GM23338 (cell line): ENCODE measurements around the gene DCUN1D4. TPM values are rescaled to one million over a fixed set of nuclear protein-coding genes. Genes with fewer than 3 reads are reported as not detected.
A peak's percentile ranks its signal among the peaks of the same experiment; 100 is the strongest.

Experiments
- ATAC-seq: fragments of 200-7000 bp; cut with Tn5 transposase; 3 replicates; pipeline ENCODE4 v1.9.1; 2020
- DNase-seq: peaks from one replicate; pipeline ENCODE4 v3.0.0-alpha.2; 2015; ENCODE audit warnings: low spot score
- H2AFZ ChIP-seq: fragments of 200-600 bp; sonication (generic); 2 replicates; pipeline ENCODE4 v1.8.0; 2016; ENCODE audit warnings: antibody characterized with exemption, mild to moderate bottlenecking, moderate library complexity
- H3F3A ChIP-seq: fragments of 200-600 bp; sonication (generic); replicated peaks from 2 replicates; pipeline ENCODE4 v1.8.0; 2017; ENCODE audit warnings: antibody characterized with exemption, mixed run types, low read depth
- H3K27ac ChIP-seq: fragments of 200-600 bp; sonication (generic); 2 replicates; pipeline ENCODE4 v1.6.1; 2016; ENCODE audit warnings: low read depth
- H3K27me3 ChIP-seq: fragments of 200-600 bp; sonication (generic); 2 replicates; pipeline ENCODE4 v1.8.0; 2016; ENCODE audit warnings: mild to moderate bottlenecking, mixed run types, moderate library complexity; ENCODE audit not compliant: insufficient read depth
- H3K36me3 ChIP-seq: fragments of 200-600 bp; sonication (generic); 2 replicates; pipeline ENCODE4 v1.8.0; 2016; ENCODE audit warnings: mild to moderate bottlenecking; ENCODE audit not compliant: insufficient read depth
- H3K4me1 ChIP-seq: fragments of 200-600 bp; sonication (generic); 2 replicates; pipeline ENCODE4 v1.8.0; 2016; ENCODE audit warnings: mild to moderate bottlenecking, moderate library complexity; ENCODE audit not compliant: insufficient read depth
- H3K4me2 ChIP-seq: fragments of 200-600 bp; sonication (generic); 2 replicates; pipeline ENCODE4 v1.7.1; 2017; ENCODE audit warnings: mixed run types
- H3K4me3 ChIP-seq: fragments of 200-600 bp; sonication (generic); 2 replicates; pipeline ENCODE4 v1.6.1; 2016; ENCODE audit warnings: mixed run types
- H3K79me2 ChIP-seq: fragments of 200-600 bp; sonication (generic); replicated peaks from 2 replicates; pipeline ENCODE4 v1.8.0; 2017; ENCODE audit warnings: mild to moderate bottlenecking; ENCODE audit not compliant: insufficient read depth
- H3K9me2 ChIP-seq: fragments of 200-600 bp; sonication (generic); 2 replicates; pipeline ENCODE4 v1.8.0; 2017; ENCODE audit not compliant: insufficient read depth
- H4K20me1 ChIP-seq: fragments of 200-600 bp; sonication (generic); replicated peaks from 2 replicates; pipeline ENCODE4 v1.8.0; 2017; ENCODE audit warnings: mild to moderate bottlenecking; ENCODE audit not compliant: insufficient read depth
- H3K27ac Mint-ChIP-seq: 2 replicates; pipeline ENCODE4 v1.8.0; 2020; ENCODE audit warnings: inconsistent platforms, mild to moderate bottlenecking, moderate library complexity, mixed read lengths
- H3K27me3 Mint-ChIP-seq: 3 replicates; pipeline ENCODE4 v1.8.0; 2022; ENCODE audit warnings: low read depth, mild to moderate bottlenecking, moderate library complexity, mixed read lengths, inconsistent platforms; ENCODE audit not compliant: insufficient read depth, poor library complexity
- H3K36me3 Mint-ChIP-seq: 3 replicates; pipeline ENCODE4 v1.8.0; 2021; ENCODE audit warnings: low read depth, mild to moderate bottlenecking, inconsistent platforms, moderate library complexity, mixed read lengths
- H3K4me1 Mint-ChIP-seq: 3 replicates; pipeline ENCODE4 v1.8.0; 2020; ENCODE audit warnings: mild to moderate bottlenecking, inconsistent platforms, mixed read lengths
- H3K4me3 Mint-ChIP-seq: 3 replicates; pipeline ENCODE4 v1.8.0; 2021; ENCODE audit warnings: moderate library complexity, mild to moderate bottlenecking, inconsistent platforms, mixed read lengths
- H3K9me3 Mint-ChIP-seq: 3 replicates; pipeline ENCODE4 v1.8.0; 2020; ENCODE audit warnings: moderate library complexity, mild to moderate bottlenecking, inconsistent platforms, mixed read lengths
- CREB1 ChIP-seq: fragments of 250-450 bp; sonication (Bioruptor Pico); IDR thresholded peaks from 2 replicates; pipeline ENCODE4 v1.5.0; 2020; ENCODE audit warnings: low read depth, mild to moderate bottlenecking, moderate library complexity
- EZH2 ChIP-seq: fragments of 200-600 bp; sonication (generic); IDR thresholded peaks from one replicate; pipeline ENCODE4 v1.8.0; 2017; ENCODE audit warnings: antibody characterized with exemption, mild to moderate bottlenecking, low read depth; ENCODE audit not compliant: unreplicated experiment
- EZH2phosphoT487 ChIP-seq: fragments of 200-600 bp; sonication (generic); IDR thresholded peaks from one replicate; pipeline ENCODE4 v1.8.1; 2018; ENCODE audit warnings: antibody characterized with exemption; ENCODE audit not compliant: unreplicated experiment
- JUNB ChIP-seq: IDR thresholded peaks from one replicate; pipeline ENCODE4 v1.6.1; 2016; ENCODE audit warnings: antibody characterized with exemption; ENCODE audit not compliant: unreplicated experiment
- NANOG ChIP-seq: IDR thresholded peaks from 2 replicates; pipeline ENCODE4 v1.6.1; 2016; ENCODE audit warnings: antibody characterized with exemption, borderline replicate concordance
- REST ChIP-seq: IDR thresholded peaks from one replicate; pipeline ENCODE4 v1.6.1; 2018; ENCODE audit warnings: antibody characterized with exemption; ENCODE audit not compliant: unreplicated experiment
- STAT1 ChIP-seq: IDR thresholded peaks from one replicate; pipeline ENCODE4 v1.6.1; 2016; ENCODE audit warnings: antibody characterized with exemption; ENCODE audit not compliant: unreplicated experiment
- ZNF114 ChIP-seq: fragments of 250-450 bp; sonication (Bioruptor Pico); IDR thresholded peaks from 2 replicates; pipeline ENCODE4 v1.5.0; 2020; ENCODE audit warnings: mild to moderate bottlenecking, moderate library complexity
- ZNF331 ChIP-seq: fragments of 250-450 bp; sonication (Bioruptor Pico); IDR thresholded peaks from 2 replicates; pipeline ENCODE4 v1.5.0; 2020; ENCODE audit warnings: low read depth, mild to moderate bottlenecking, moderate library complexity
- polyA plus RNA-seq: library from polyadenylated mRNA; unstranded; fragments of >200 nt; fragmentation: Nextera tagmentation; extraction: Ambion mirVana; gene quantifications from 2 replicates; pipeline ENCODE4 v1.2.1, GENCODE V29; 2016
- total RNA-seq: library from RNA; depleted of rRNA; stranded (reverse); fragments of >200 nt; shearing (Covaris generic); gene quantifications from 2 replicates; pipeline ENCODE4 v1.2.3, GENCODE V29; 2014
- TF ChIP-seq, protein P1 (sequence below): IDR thresholded peaks from 2 replicates; pipeline ENCODE4 v1.6.1; 2016; ENCODE audit warnings: antibody characterized with exemption
- TF ChIP-seq, protein P2 (sequence below): fragments of 250-450 bp; sonication (Bioruptor Pico); IDR thresholded peaks from 2 replicates; pipeline ENCODE4 v1.5.0; 2020; ENCODE audit warnings: mild to moderate bottlenecking, moderate library complexity

The DCUN1D4 gene
- total and polyA plus RNA-seq, 2 experiments from 2014 or later, result 26.1 to 54.8 TPM

GRCh38 chr4:51859476-51860031 lies 16.6 kb downstream of the DCUN1D4 start:
- H2AFZ ChIP-seq, result no peak overlapping the region
- H3K4me1 ChIP-seq, result peaks cover 32% of the 10 kb centered on the region
- no peaks in the 10 kb centered on the region for H3F3A ChIP-seq
- no peaks in the 10 kb centered on the region for H3K27me3 ChIP-seq
- H4K20me1 ChIP-seq, result peaks cover 31% of the 10 kb centered on the region
- H3K4me2 ChIP-seq, result no peak overlapping the region
- no peak overlapping the region for H3K4me3 Mint-ChIP-seq
- H3K4me3 ChIP-seq, result no peak overlapping the region
- DNase-seq (no peak), ATAC-seq (no peak)
- H3K4me1 Mint-ChIP-seq, result peaks cover 58% of the 10 kb centered on the region
- H3K36me3 Mint-ChIP-seq, result peaks cover 10% of the 10 kb centered on the region; the same call in 2 of the 3 replicates
- no peak overlapping the region for H3K27ac Mint-ChIP-seq
- H3K9me3 Mint-ChIP-seq, result no peaks in the 10 kb centered on the region
- no peaks in the 10 kb centered on the region; the same call in 1 of the 2 replicates for H3K36me3 ChIP-seq
- no peak overlapping the region for H3K27ac ChIP-seq
- TF ChIP-seq EZH2phosphoT487 (no peak), NANOG (no peak)
- no peaks in the 10 kb centered on the region for H3K9me2 ChIP-seq
- H3K27me3 Mint-ChIP-seq, result no peaks in the 10 kb centered on the region
- H3K79me2 ChIP-seq, result peaks cover 98% of the 10 kb centered on the region

GRCh38 chr4:51862199-51862598 lies 19.2 kb downstream of the DCUN1D4 start:
- Histone ChIP-seq H3K79me2 (peaks cover 72% of the 10 kb centered on the region), H3K9me2 (no peaks in the 10 kb centered on the region), H3K27me3 (no peaks in the 10 kb centered on the region), H3K4me2 (peak overlapping the region; percentile 1; the same call in 1 of the 2 replicates), H4K20me1 (peaks cover 31% of the 10 kb centered on the region), H3F3A (no peaks in the 10 kb centered on the region), H3K36me3 (peaks cover 14% of the 10 kb centered on the region; the same call in 1 of the 2 replicates), H3K27ac (no peak overlapping the region), H2AFZ (no peak overlapping the region), H3K4me3 (no peak overlapping the region), H3K4me1 (peaks cover 22% of the 10 kb centered on the region)
- no peaks in the 10 kb centered on the region for H3K9me3 Mint-ChIP-seq
- peaks cover 4% of the 10 kb centered on the region for H3K27me3 Mint-ChIP-seq
- peak overlapping the region; percentile 68; the same call in 1 of the 2 replicates for H3K27ac Mint-ChIP-seq
- H3K4me1 Mint-ChIP-seq, result peaks cover 43% of the 10 kb centered on the region
- peaks cover 34% of the 10 kb centered on the region for H3K36me3 Mint-ChIP-seq
- ATAC-seq, result no peak
- no peak for DNase-seq
- H3K4me3 Mint-ChIP-seq, result no peak overlapping the region
- TF ChIP-seq EZH2phosphoT487, result no peak
- TF ChIP-seq JUNB, result no peak
- TF ChIP-seq NANOG, result no peak
- TF ChIP-seq, protein P1, sequence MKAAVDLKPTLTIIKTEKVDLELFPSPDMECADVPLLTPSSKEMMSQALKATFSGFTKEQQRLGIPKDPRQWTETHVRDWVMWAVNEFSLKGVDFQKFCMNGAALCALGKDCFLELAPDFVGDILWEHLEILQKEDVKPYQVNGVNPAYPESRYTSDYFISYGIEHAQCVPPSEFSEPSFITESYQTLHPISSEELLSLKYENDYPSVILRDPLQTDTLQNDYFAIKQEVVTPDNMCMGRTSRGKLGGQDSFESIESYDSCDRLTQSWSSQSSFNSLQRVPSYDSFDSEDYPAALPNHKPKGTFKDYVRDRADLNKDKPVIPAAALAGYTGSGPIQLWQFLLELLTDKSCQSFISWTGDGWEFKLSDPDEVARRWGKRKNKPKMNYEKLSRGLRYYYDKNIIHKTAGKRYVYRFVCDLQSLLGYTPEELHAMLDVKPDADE, result no peak
- TF ChIP-seq CREB1 (CRISPR knock-in tag), result no peak
- no peak for TF ChIP-seq ZNF331 (CRISPR knock-in tag)
- no peak for TF ChIP-seq EZH2
- no peak for TF ChIP-seq ZNF114 (CRISPR knock-in tag)
- TF ChIP-seq REST, result no peak
- no peak for TF ChIP-seq STAT1
- TF ChIP-seq, protein P2, sequence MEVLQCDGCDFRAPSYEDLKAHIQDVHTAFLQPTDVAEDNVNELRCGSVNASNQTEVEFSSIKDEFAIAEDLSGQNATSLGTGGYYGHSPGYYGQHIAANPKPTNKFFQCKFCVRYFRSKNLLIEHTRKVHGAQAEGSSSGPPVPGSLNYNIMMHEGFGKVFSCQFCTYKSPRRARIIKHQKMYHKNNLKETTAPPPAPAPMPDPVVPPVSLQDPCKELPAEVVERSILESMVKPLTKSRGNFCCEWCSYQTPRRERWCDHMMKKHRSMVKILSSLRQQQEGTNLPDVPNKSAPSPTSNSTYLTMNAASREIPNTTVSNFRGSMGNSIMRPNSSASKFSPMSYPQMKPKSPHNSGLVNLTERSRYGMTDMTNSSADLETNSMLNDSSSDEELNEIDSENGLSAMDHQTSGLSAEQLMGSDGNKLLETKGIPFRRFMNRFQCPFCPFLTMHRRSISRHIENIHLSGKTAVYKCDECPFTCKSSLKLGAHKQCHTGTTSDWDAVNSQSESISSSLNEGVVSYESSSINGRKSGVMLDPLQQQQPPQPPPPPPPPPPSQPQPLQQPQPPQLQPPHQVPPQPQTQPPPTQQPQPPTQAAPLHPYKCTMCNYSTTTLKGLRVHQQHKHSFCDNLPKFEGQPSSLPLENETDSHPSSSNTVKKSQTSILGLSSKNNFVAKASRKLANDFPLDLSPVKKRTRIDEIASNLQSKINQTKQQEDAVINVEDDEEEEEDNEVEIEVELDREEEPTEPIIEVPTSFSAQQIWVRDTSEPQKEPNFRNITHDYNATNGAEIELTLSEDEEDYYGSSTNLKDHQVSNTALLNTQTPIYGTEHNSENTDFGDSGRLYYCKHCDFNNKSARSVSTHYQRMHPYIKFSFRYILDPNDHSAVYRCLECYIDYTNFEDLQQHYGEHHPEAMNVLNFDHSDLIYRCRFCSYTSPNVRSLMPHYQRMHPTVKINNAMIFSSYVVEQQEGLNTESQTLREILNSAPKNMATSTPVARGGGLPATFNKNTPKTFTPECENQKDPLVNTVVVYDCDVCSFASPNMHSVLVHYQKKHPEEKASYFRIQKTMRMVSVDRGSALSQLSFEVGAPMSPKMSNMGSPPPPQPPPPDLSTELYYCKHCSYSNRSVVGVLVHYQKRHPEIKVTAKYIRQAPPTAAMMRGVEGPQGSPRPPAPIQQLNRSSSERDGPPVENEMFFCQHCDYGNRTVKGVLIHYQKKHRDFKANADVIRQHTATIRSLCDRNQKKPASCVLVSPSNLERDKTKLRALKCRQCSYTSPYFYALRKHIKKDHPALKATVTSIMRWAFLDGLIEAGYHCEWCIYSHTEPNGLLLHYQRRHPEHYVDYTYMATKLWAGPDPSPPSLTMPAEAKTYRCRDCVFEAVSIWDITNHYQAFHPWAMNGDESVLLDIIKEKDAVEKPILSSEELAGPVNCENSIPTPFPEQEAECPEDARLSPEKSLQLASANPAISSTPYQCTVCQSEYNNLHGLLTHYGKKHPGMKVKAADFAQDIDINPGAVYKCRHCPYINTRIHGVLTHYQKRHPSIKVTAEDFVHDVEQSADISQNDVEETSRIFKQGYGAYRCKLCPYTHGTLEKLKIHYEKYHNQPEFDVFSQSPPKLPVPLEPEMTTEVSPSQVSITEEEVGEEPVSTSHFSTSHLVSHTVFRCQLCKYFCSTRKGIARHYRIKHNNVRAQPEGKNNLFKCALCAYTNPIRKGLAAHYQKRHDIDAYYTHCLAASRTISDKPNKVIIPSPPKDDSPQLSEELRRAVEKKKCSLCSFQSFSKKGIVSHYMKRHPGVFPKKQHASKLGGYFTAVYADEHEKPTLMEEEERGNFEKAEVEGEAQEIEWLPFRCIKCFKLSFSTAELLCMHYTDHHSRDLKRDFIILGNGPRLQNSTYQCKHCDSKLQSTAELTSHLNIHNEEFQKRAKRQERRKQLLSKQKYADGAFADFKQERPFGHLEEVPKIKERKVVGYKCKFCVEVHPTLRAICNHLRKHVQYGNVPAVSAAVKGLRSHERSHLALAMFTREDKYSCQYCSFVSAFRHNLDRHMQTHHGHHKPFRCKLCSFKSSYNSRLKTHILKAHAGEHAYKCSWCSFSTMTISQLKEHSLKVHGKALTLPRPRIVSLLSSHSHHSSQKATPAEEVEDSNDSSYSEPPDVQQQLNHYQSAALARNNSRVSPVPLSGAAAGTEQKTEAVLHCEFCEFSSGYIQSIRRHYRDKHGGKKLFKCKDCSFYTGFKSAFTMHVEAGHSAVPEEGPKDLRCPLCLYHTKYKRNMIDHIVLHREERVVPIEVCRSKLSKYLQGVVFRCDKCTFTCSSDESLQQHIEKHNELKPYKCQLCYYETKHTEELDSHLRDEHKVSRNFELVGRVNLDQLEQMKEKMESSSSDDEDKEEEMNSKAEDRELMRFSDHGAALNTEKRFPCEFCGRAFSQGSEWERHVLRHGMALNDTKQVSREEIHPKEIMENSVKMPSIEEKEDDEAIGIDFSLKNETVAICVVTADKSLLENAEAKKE (CRISPR knock-in tag), result no peak
